ENCODE results near the gene SPRY2. TPM values are rescaled to one million over a fixed set of nuclear protein-coding genes. Genes with fewer than 3 reads are reported as not detected.
A peak's percentile ranks its signal among the peaks of the same experiment; 100 is the strongest.

The SPRY2 gene
- total and polyA plus RNA-seq, 7 experiments from 2014 or later = 0.13 to 1.2 (median 0.16) TPM; not detected in 4

- H3K27ac ChIP-seq (ENCODE audit: low read depth, low read length) = no peak overlapping the region
- Mint-ChIP-seq H3K9me3 (peaks cover 0 to 2% (median 0%) of the 10 kb centered on the region in 11 donors), H3K27ac (peak overlapping the region in 1 of 9 donors; percentile 9), H3K4me3 (peak overlapping the region in 7 of 10 donors; percentile 49 to 90 (median 83)), H3K4me1 (peaks cover 13 to 28% (median 25%) of the 10 kb centered on the region in 7 donors), H3K36me3 (no peaks in the 10 kb centered on the region), H3K27me3 (peaks cover 26 to 48% (median 35%) of the 10 kb centered on the region in 5 donors)
- H3K4me1 ChIP-seq (ENCODE audit: control insufficient read depth in 2 of 2, insufficient read depth in 2 of 2, low read length in 2 of 2) = peaks cover 5 to 11% of the 10 kb centered on the region in 2 donors
- peaks cover 0 to 6% of the 10 kb centered on the region in 2 donors for H3K27me3 ChIP-seq (ENCODE audit: control insufficient read depth in 2 of 2, insufficient read depth in 2 of 2, low read length in 2 of 2)
- DNase-seq (peak in 8 of 9 donors; percentile 33 to 83 (median 66)), ATAC-seq (peak; percentile 79)
- intact Hi-C loops (cut with micrococcal nuclease) = loop anchor here in 1 of 2 donors (5.0 kb wide), 2 partner anchors 675 to 1745 kb away; no protein-coding TSS in a partner anchor
- POLR2A ChIA-PET = no interaction called here
- peak overlapping the region; percentile 61 for H3K4me3 ChIP-seq (ENCODE audit: low read length)
- CTCF ChIA-PET = no interaction called here
- no peaks in the 10 kb centered on the region for H3K36me3 ChIP-seq (ENCODE audit: control insufficient read depth in 2 of 3, insufficient read depth in 3 of 3, low read length in 3 of 3)
- H3K9me3 ChIP-seq (ENCODE audit: control insufficient read depth in 2 of 3, low read length in 3 of 3) = no peaks in the 10 kb centered on the region
These were observed 1.8 kb upstream of the SPRY2 start for GRCh38 chr13:80342471-80343371.

GRCh38 chr13:80341756-80342370 lies 937 bp upstream of the SPRY2 start:
- Histone ChIP-seq H3K27me3 (ENCODE audit: control insufficient read depth in 2 of 2, insufficient read depth in 2 of 2, low read length in 2 of 2) (peaks cover 0 to 6% of the 10 kb centered on the region in 2 donors), H3K36me3 (ENCODE audit: control insufficient read depth in 2 of 3, insufficient read depth in 3 of 3, low read length in 3 of 3) (no peaks in the 10 kb centered on the region), H3K4me1 (ENCODE audit: control insufficient read depth in 2 of 2, insufficient read depth in 2 of 2, low read length in 2 of 2) (peaks cover 5 to 11% of the 10 kb centered on the region in 2 donors), H3K9me3 (ENCODE audit: control insufficient read depth in 2 of 3, low read length in 3 of 3) (no peaks in the 10 kb centered on the region), H3K27ac (ENCODE audit: low read depth, low read length) (no peak overlapping the region), H3K4me3 (ENCODE audit: low read length) (peak overlapping the region; percentile 61)
- peaks cover 13 to 28% (median 25%) of the 10 kb centered on the region in 7 donors for H3K4me1 Mint-ChIP-seq
- no peak for DNase-seq
- intact Hi-C loops (cut with micrococcal nuclease) = loop anchor here in 1 of 2 donors (5.0 kb wide), 2 partner anchors 675 to 1745 kb away; no protein-coding TSS in a partner anchor
- peaks cover 27 to 48% (median 35%) of the 10 kb centered on the region in 5 donors for H3K27me3 Mint-ChIP-seq
- H3K9me3 Mint-ChIP-seq = peaks cover 0 to 2% (median 0%) of the 10 kb centered on the region in 11 donors
- no peaks in the 10 kb centered on the region for H3K36me3 Mint-ChIP-seq
- ATAC-seq = no peak
- H3K27ac Mint-ChIP-seq = peak overlapping the region in 1 of 9 donors; percentile 43
- ChIA-PET CTCF (no interaction called here), POLR2A (no interaction called here)
- peak overlapping the region in 7 of 10 donors; percentile 55 to 90 (median 83) for H3K4me3 Mint-ChIP-seq

- H3K36me3 ChIP-seq (ENCODE audit: control insufficient read depth in 2 of 3, insufficient read depth in 3 of 3, low read length in 3 of 3) = no peaks in the 10 kb centered on the region
- no peaks in the 10 kb centered on the region for H3K9me3 ChIP-seq (ENCODE audit: control insufficient read depth in 2 of 3, low read length in 3 of 3)
- H3K27ac ChIP-seq (ENCODE audit: low read depth, low read length) = no peak overlapping the region
- DNase-seq (no peak), ATAC-seq (peak; percentile 42)
- peak overlapping the region; percentile 33 for H3K4me3 ChIP-seq (ENCODE audit: low read length)
- intact Hi-C loops (cut with micrococcal nuclease) = loop anchor here in 1 of 2 donors (5.0 kb wide), 2 partner anchors 677 to 1743 kb away; no protein-coding TSS in a partner anchor
- H3K27ac Mint-ChIP-seq = peak overlapping the region in 3 of 9 donors; percentile 24 to 77 (median 46)
- CTCF ChIA-PET = no interaction called here
- H3K4me1 ChIP-seq (ENCODE audit: control insufficient read depth in 2 of 2, insufficient read depth in 2 of 2, low read length in 2 of 2) = peaks cover 5 to 11% of the 10 kb centered on the region in 2 donors
- POLR2A ChIA-PET = no interaction called here
- peaks cover 0 to 6% of the 10 kb centered on the region in 2 donors for H3K27me3 ChIP-seq (ENCODE audit: control insufficient read depth in 2 of 2, insufficient read depth in 2 of 2, low read length in 2 of 2)
- peaks cover 13 to 28% (median 22%) of the 10 kb centered on the region in 7 donors for H3K4me1 Mint-ChIP-seq
- peaks cover 19 to 50% (median 29%) of the 10 kb centered on the region in 5 donors for H3K27me3 Mint-ChIP-seq
- no peaks in the 10 kb centered on the region for H3K36me3 Mint-ChIP-seq
- H3K4me3 Mint-ChIP-seq = peak overlapping the region in 4 of 10 donors; percentile 83 to 92 (median 86)
- peaks cover 0 to 2% (median 0%) of the 10 kb centered on the region in 11 donors for H3K9me3 Mint-ChIP-seq
These were observed 250 bp downstream of the SPRY2 start for GRCh38 chr13:80340651-80341100.

GRCh38 chr13:80339912-80340650 lies 845 bp downstream of the SPRY2 start:
- Mint-ChIP-seq H3K27me3 (peaks cover 13 to 44% (median 25%) of the 10 kb centered on the region in 5 donors), H3K9me3 (peaks cover 0 to 2% (median 0%) of the 10 kb centered on the region in 11 donors), H3K4me3 (peak overlapping the region in 4 of 10 donors; percentile 83 to 92 (median 86)), H3K36me3 (no peaks in the 10 kb centered on the region), H3K4me1 (peaks cover 13 to 28% (median 22%) of the 10 kb centered on the region in 7 donors), H3K27ac (peak overlapping the region in 2 of 9 donors; percentile 24 to 77)
- DNase-seq (peak in 1 of 9 donors; percentile 25), ATAC-seq (peak; percentile 16)
- H3K36me3 ChIP-seq (ENCODE audit: control insufficient read depth in 2 of 3, insufficient read depth in 3 of 3, low read length in 3 of 3) = no peaks in the 10 kb centered on the region
- ChIA-PET CTCF (no interaction called here), POLR2A (no interaction called here)
- peaks cover 5 to 11% of the 10 kb centered on the region in 2 donors for H3K4me1 ChIP-seq (ENCODE audit: control insufficient read depth in 2 of 2, insufficient read depth in 2 of 2, low read length in 2 of 2)
- intact Hi-C loops (cut with micrococcal nuclease) = loop anchor here in 1 of 2 donors (5.0 kb wide), 2 partner anchors 677 to 1743 kb away; no protein-coding TSS in a partner anchor
- H3K4me3 ChIP-seq (ENCODE audit: low read length) = peak overlapping the region; percentile 37
- no peak overlapping the region for H3K27ac ChIP-seq (ENCODE audit: low read depth, low read length)
- H3K27me3 ChIP-seq (ENCODE audit: control insufficient read depth in 2 of 2, insufficient read depth in 2 of 2, low read length in 2 of 2) = peaks cover 0 to 6% of the 10 kb centered on the region in 2 donors
- H3K9me3 ChIP-seq (ENCODE audit: control insufficient read depth in 2 of 3, low read length in 3 of 3) = no peaks in the 10 kb centered on the region

GRCh38 chr13:80339563-80339911 lies 1.4 kb downstream of the SPRY2 start:
- peak overlapping the region; percentile 37 for H3K4me3 ChIP-seq (ENCODE audit: low read length)
- CTCF ChIA-PET = no interaction called here
- no peaks in the 10 kb centered on the region for H3K36me3 ChIP-seq (ENCODE audit: control insufficient read depth in 2 of 3, insufficient read depth in 3 of 3, low read length in 3 of 3)
- POLR2A ChIA-PET = no interaction called here
- H3K27me3 ChIP-seq (ENCODE audit: control insufficient read depth in 2 of 2, insufficient read depth in 2 of 2, low read length in 2 of 2) = peaks cover 0 to 6% of the 10 kb centered on the region in 2 donors
- no peak overlapping the region for H3K27ac ChIP-seq (ENCODE audit: low read depth, low read length)
- H3K27ac Mint-ChIP-seq = no peak overlapping the region
- ATAC-seq = no peak
- H3K36me3 Mint-ChIP-seq = no peaks in the 10 kb centered on the region
- H3K4me1 Mint-ChIP-seq = peaks cover 13 to 28% (median 22%) of the 10 kb centered on the region in 7 donors
- H3K9me3 Mint-ChIP-seq = peaks cover 0 to 4% (median 0%) of the 10 kb centered on the region in 11 donors
- H3K4me1 ChIP-seq (ENCODE audit: control insufficient read depth in 2 of 2, insufficient read depth in 2 of 2, low read length in 2 of 2) = peaks cover 5 to 11% of the 10 kb centered on the region in 2 donors
- DNase-seq = no peak
- no peak overlapping the region for H3K4me3 Mint-ChIP-seq
- intact Hi-C loops (cut with micrococcal nuclease) = no loop called here
- no peaks in the 10 kb centered on the region for H3K9me3 ChIP-seq (ENCODE audit: control insufficient read depth in 2 of 3, low read length in 3 of 3)
- H3K27me3 Mint-ChIP-seq = peaks cover 8 to 44% (median 21%) of the 10 kb centered on the region in 5 donors

All from naive thymus-derived CD4-positive, alpha-beta T cell (primary cell).